Memory B cell (primary cell): ENCODE data around the gene CREG1.

Experiments used
- ATAC-seq: fragments of 150-1000 bp; cut with Tn5 transposase; 2 replicates; pipeline ENCODE4 v1.10.0; 2021; ENCODE audit warnings: low read depth, mild to moderate bottlenecking, moderate library complexity
- DNase-seq, 2 donors: peaks; one replicate each; pipeline ENCODE4 v3.0.0; 2022; ENCODE audit warnings: low spot score in 2 of 2
- H3K27ac Mint-ChIP-seq: one replicate; pipeline ENCODE4 v1.8.0; 2022; ENCODE audit warnings: mild to moderate bottlenecking, moderate library complexity, mixed read lengths
- H3K27me3 Mint-ChIP-seq: one replicate; pipeline ENCODE4 v1.8.0; 2022; ENCODE audit warnings: mixed read lengths
- H3K36me3 Mint-ChIP-seq: one replicate; pipeline ENCODE4 v1.8.0; 2022; ENCODE audit warnings: mild to moderate bottlenecking, mixed read lengths
- H3K4me1 Mint-ChIP-seq: one replicate; pipeline ENCODE4 v1.8.0; 2022; ENCODE audit warnings: mixed read lengths
- H3K4me3 Mint-ChIP-seq: one replicate; pipeline ENCODE4 v1.8.0; 2022; ENCODE audit warnings: mild to moderate bottlenecking, moderate library complexity, mixed read lengths
- H3K9me3 Mint-ChIP-seq: one replicate; pipeline ENCODE4 v1.8.0; 2022; ENCODE audit warnings: mixed read lengths

The CREG1 gene

GRCh38 chr1:167500283-167500860 is 53.2 kb downstream of the CREG1 start:
- Mint-ChIP-seq H3K27ac (no peak overlapping the region), H3K4me3 (no peak overlapping the region), H3K9me3 (no peaks in the 10 kb centered on the region), H3K36me3 (no peaks in the 10 kb centered on the region), H3K4me1 (peaks cover 33% of the 10 kb centered on the region), H3K27me3 (peaks cover 36% of the 10 kb centered on the region)
- ATAC-seq (no peak), DNase-seq (no peak)

- H3K36me3 Mint-ChIP-seq: no peaks in the 10 kb centered on the region
- peaks cover 33% of the 10 kb centered on the region for H3K4me1 Mint-ChIP-seq
- no peaks in the 10 kb centered on the region for H3K9me3 Mint-ChIP-seq
- ATAC-seq (peak; percentile 99), DNase-seq (peak in 1 of 2 donors; percentile 72)
- H3K27me3 Mint-ChIP-seq: peaks cover 40% of the 10 kb centered on the region
- peak overlapping the region; percentile 21 for H3K4me3 Mint-ChIP-seq
- H3K27ac Mint-ChIP-seq: no peak overlapping the region
These were observed 53.9 kb downstream of the CREG1 start for GRCh38 chr1:167499664-167500101.

GRCh38 chr1:167499106-167499505 is 54.5 kb downstream of the CREG1 start:
- no peak for DNase-seq
- Mint-ChIP-seq H3K4me3 (peak overlapping the region; percentile 21), H3K27ac (no peak overlapping the region), H3K27me3 (peaks cover 40% of the 10 kb centered on the region), H3K36me3 (no peaks in the 10 kb centered on the region), H3K9me3 (no peaks in the 10 kb centered on the region), H3K4me1 (peaks cover 33% of the 10 kb centered on the region)
- ATAC-seq: no peak

- ATAC-seq: no peak
- H3K27ac Mint-ChIP-seq: no peak overlapping the region
- no peaks in the 10 kb centered on the region for H3K9me3 Mint-ChIP-seq
- DNase-seq: no peak
- H3K27me3 Mint-ChIP-seq: peaks cover 37% of the 10 kb centered on the region
- no peaks in the 10 kb centered on the region for H3K36me3 Mint-ChIP-seq
- H3K4me3 Mint-ChIP-seq: no peak overlapping the region
- H3K4me1 Mint-ChIP-seq: peaks cover 29% of the 10 kb centered on the region
These were observed 56.6 kb downstream of the CREG1 start for GRCh38 chr1:167496797-167497619.

GRCh38 chr1:167493372-167493771 is 60.2 kb downstream of the CREG1 start:
- Mint-ChIP-seq H3K27me3 (peaks cover 33% of the 10 kb centered on the region), H3K36me3 (no peaks in the 10 kb centered on the region), H3K9me3 (peaks cover 2% of the 10 kb centered on the region), H3K4me1 (peaks cover 7% of the 10 kb centered on the region), H3K4me3 (no peak overlapping the region), H3K27ac (no peak overlapping the region)
- ATAC-seq: no peak
- no peak for DNase-seq

GRCh38 chr1:167492481-167492910 is 61.1 kb downstream of the CREG1 start:
- Mint-ChIP-seq H3K4me3 (no peak overlapping the region), H3K36me3 (no peaks in the 10 kb centered on the region), H3K9me3 (peaks cover 2% of the 10 kb centered on the region), H3K27ac (no peak overlapping the region), H3K27me3 (peaks cover 30% of the 10 kb centered on the region), H3K4me1 (peaks cover 4% of the 10 kb centered on the region)
- DNase-seq (no peak), ATAC-seq (no peak)

GRCh38 chr1:167491586-167492461 is 61.7 kb downstream of the CREG1 start:
- ATAC-seq (no peak), DNase-seq (no peak)
- peaks cover 2% of the 10 kb centered on the region for H3K9me3 Mint-ChIP-seq
- H3K36me3 Mint-ChIP-seq: no peaks in the 10 kb centered on the region
- H3K4me3 Mint-ChIP-seq: no peak overlapping the region
- no peak overlapping the region for H3K27ac Mint-ChIP-seq
- H3K4me1 Mint-ChIP-seq: peaks cover 4% of the 10 kb centered on the region
- peaks cover 30% of the 10 kb centered on the region for H3K27me3 Mint-ChIP-seq
